Omental fat pad (tissue), 4 donors: ENCODE measurements around the gene PPP1R2B. TPM values are rescaled to one million over a fixed set of nuclear protein-coding genes. Genes with fewer than 3 reads are reported as not detected.

Experiments
- ATAC-seq: fragments of 150-250 bp; one replicate; pipeline ENCODE4 v1.9.1; 2016; ENCODE audit warnings: mild to moderate bottlenecking, moderate library complexity; ENCODE audit not compliant: low FRiP score
- DNase-seq: peaks from one replicate; pipeline ENCODE4 v3.0.0-alpha.2; 2019; ENCODE audit warnings: low spot score
- CTCF ChIP-seq, 3 donors: fragments of 450-650 bp; IDR thresholded peaks; one replicate each; pipeline ENCODE4 v1.5.1; 2016 to 2017; ENCODE audit warnings: antibody characterized with exemption in 3 of 3, mild to moderate bottlenecking in 3 of 3, moderate library complexity in 2 of 3
- total RNA-seq, 4 donors: library from RNA; depleted of rRNA; stranded (reverse); fragments of >200 nt; gene quantifications; one replicate each; pipeline ENCODE4 v1.1.0, GENCODE V29; 2016

PPP1R2B gene
- total RNA-seq, 4 donors from 2014 or later: not detected

- ATAC-seq: no peak
- no peak for DNase-seq
- no peak for TF ChIP-seq CTCF (IDR thresholded peaks at IDR 0.05)
Observed at GRCh38 chr5:156870498-156870839, 20.4 kb downstream of the PPP1R2B start.

GRCh38 chr5:156871212-156871611 lies 21.1 kb downstream of the PPP1R2B start:
- DNase-seq (no peak), ATAC-seq (no peak)
- TF ChIP-seq CTCF (IDR thresholded peaks at IDR 0.05): no peak

GRCh38 chr5:156879665-156880285 lies 29.7 kb downstream of the PPP1R2B start:
- no peak for ATAC-seq
- no peak for TF ChIP-seq CTCF (IDR thresholded peaks at IDR 0.05)
- no peak for DNase-seq

- no peak for DNase-seq
- no peak for TF ChIP-seq CTCF (IDR thresholded peaks at IDR 0.05)
- no peak for ATAC-seq
Observed at GRCh38 chr5:156883316-156883875, 33.3 kb downstream of the PPP1R2B start.

DNA sequence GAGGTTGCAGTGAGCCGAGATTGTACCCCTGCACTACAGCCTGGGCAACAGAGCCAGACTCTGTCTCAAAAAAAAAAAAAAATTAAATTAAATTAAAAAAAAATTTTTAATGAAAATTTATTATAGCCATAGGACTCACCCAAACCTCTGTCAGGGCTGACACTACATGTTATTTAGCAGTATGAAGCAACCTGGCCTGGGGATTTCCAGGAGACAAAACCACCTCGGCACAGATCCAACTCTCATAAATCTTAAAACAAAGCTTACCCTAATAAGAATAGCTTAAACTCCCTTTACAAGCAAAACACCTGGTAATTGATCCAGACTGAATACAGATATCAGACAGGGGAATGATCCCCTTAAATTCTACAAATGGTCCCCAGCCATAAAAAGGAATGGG lies 38.4 kb downstream of the PPP1R2B start:
- TF ChIP-seq CTCF (IDR thresholded peaks at IDR 0.05): no peak
- no peak for DNase-seq
- no peak for ATAC-seq

GRCh38 chr5:156892223-156892622 lies 42.1 kb downstream of the PPP1R2B start:
- no peak for ATAC-seq
- DNase-seq: no peak
- TF ChIP-seq CTCF (IDR thresholded peaks at IDR 0.05): no peak

GRCh38 chr5:156892864-156893263 lies 42.8 kb downstream of the PPP1R2B start:
- ATAC-seq: no peak
- TF ChIP-seq CTCF (IDR thresholded peaks at IDR 0.05): no peak

More at GRCh38 chr5:156892864-156893263, 42.8 kb downstream of the PPP1R2B start:
- DNase-seq: no peak
